GM18873 (cell line): Measurements from ENCODE around the gene CACNG1.
"Not testable (repeated sequence)": the region's sequence is repeated elsewhere in the genome, so short reads cannot be mapped to it uniquely, and the experiment has no call there.

Experiments
- ATAC-seq: cut with Tn5 transposase; IDR thresholded peaks from one replicate; pipeline ENCODE4 v1.9.1; 2021; ENCODE audit warnings: mild to moderate bottlenecking, moderate library complexity, moderate number of reproducible peaks; ENCODE audit not compliant: unreplicated experiment, low FRiP score

CACNG1 gene

DNA sequence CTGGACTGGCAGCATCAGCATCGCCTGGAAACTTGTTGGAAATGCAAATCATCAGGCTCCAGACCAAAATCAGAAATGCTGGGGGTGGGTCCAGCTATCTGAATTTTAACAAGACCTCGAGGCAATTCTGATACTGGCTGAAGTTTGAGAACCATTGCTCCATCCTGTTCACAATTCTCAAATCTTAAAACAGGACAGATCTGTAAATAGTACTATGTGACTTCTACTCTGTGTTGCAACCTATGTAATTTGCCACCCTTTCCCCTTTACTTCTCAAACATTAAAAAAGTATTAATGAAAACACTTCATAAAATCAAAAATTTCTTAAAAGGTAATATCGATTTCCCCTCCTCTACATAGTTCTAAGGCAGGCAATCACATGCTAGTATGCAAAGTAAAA, 28.5 kb downstream of the CACNG1 start:
- no peak for ATAC-seq

DNA sequence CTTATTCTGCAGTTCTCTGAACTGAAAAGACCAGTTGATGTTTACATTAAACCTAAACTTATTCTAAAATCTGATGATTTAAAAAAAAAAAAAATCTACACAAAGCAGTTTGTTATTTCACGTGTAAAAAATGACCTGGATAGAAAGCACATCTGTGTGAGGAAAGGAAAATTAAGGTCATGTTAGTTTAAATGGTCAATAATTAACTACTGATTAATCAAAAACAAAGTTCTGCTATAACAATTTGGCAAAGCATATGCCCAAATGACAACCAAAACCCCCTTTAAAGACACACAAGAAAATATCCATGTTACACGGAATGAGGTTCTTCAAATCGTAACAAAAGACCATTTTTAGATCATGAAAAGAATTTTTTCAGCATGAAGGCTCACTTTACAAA, 30.4 kb downstream of the CACNG1 start:
- no peak for ATAC-seq

GRCh38 chr17:67076290-67076689, 31.9 kb downstream of the CACNG1 start:
- no peak for ATAC-seq

- no peak for ATAC-seq
Observed at GRCh38 chr17:67078292-67078691, 33.9 kb downstream of the CACNG1 start.

DNA sequence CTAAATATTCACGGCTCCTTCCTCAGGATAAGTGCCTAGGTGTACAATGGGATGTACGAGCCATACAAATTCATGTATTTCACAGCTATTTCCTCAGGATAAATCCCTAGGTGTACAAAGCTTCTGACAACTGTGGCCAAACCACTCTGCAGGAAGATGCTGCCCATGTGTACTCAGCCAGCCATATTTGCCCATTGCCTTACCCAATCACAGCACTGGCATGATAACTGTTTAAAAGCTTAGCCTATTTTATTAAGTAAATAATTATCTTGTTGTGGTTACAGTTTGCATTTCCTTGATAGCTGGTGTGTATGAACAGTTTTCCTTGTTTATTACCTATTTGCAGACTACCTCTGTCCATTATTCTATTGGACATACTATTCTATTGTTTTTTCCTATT, 35.1 kb downstream of the CACNG1 start:
- ATAC-seq: no peak

DNA sequence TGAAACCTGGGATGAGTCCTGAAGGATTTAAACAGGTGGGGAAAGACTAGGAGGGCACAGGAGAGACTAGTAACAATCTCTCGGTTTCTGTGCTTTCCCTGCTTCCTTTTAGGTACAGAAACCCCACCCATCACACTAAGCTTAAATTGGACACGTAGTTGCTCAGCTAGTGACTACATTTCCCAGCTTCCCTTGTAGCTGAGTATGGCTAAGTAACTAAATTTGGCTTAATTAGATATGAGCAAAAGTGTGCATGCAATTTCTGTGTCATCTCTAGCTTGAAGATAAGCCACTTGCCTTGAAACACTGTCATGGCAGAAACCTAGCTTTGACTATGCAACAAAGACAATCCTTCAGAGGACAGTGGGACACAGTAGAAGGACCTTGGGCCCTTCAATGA, 36.5 kb downstream of the CACNG1 start:
- ATAC-seq: no peak

GRCh38 chr17:67082107-67082506, 37.8 kb downstream of the CACNG1 start:
- ATAC-seq: peak; percentile 56

DNA sequence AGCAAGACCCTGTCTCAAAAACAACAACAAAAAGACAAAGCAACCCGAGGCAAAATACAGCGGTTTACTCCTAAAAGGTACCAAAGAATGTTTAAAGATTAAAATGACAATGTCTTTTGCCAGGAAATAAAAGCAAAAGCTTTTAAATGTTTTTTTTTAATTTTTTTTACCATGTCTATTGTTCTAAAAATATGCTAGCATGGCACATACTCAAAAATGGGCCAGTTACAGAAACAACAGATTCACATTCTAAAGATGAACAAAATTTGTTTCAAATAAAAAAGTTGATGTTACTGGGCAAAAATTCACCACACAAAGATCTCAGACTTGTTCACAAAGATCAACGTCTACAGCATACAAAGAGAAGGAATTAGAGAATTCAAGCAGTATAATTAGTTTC, 41.1 kb downstream of the CACNG1 start:
- no peak for ATAC-seq

GRCh38 chr17:67088639-67089038, 44.3 kb downstream of the CACNG1 start:
- ATAC-seq: no peak

DNA sequence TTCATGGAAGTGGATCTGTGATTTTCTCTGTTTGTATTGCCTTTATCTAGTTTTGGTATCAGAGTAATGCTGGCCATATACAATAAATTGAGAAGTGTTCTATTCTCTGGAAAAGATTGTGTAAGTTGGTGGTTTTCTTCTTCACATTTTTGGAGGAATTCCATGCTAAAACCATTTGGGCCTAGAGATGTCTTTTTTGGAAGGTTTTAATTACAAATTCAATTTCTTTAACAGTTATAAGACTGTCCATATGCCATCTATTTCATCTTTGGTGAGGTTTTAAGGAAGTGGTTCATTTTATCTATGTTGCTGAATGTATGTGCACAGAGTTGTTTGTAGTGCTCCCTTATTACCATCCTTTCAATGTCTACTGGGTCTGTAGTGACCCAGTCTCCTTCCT, 46.0 kb downstream of the CACNG1 start:
- ATAC-seq: no peak

GRCh38 chr17:67092291-67092690, 47.9 kb downstream of the CACNG1 start:
- ATAC-seq: no peak

- ATAC-seq: not testable (repeated sequence)
Observed at GRCh38 chr17:67092710-67093109, 48.4 kb downstream of the CACNG1 start.

GRCh38 chr17:67093348-67093747, 49.0 kb downstream of the CACNG1 start:
- ATAC-seq: no peak

- ATAC-seq: not testable (repeated sequence)
Observed at GRCh38 chr17:67095291-67095690, 50.9 kb downstream of the CACNG1 start.

DNA sequence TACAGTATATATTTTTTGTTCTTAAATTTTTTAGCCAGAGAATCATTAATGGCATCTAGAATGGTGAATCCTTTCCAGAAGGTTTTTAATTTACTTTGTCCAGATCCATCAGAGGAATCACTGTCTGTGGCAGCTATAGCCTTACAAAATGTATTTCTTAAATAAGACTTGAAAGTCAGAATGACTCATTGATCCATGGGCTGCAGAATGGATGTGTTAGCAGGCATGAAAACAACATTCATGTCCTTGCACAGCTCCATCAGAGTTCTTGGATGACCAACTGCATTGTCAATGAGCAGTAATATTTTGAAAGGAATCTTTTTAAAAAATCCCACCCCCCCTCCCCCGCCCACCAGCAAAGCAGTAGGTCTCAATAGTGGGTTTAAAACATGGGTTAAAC, 51.4 kb downstream of the CACNG1 start:
- no peak for ATAC-seq

DNA sequence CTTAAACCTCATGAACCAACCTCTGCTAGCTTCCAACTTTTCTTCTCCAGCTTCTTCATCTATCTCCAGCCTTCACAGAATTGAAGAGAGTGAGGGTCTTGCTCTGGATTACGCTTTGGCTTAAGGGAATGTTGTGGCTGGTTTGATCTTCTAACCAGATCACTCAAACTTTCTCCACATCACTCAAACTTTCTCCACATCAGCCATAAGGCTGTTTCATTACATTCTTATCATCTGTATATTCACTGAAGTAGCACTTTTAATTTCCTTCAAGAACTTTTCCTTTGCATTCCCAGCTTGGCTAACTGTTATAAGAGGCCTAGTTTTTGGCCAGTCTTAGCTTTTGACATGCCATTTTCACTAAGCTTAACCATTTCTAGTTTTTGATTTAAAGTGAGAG, 52.3 kb downstream of the CACNG1 start:
- no peak for ATAC-seq

DNA sequence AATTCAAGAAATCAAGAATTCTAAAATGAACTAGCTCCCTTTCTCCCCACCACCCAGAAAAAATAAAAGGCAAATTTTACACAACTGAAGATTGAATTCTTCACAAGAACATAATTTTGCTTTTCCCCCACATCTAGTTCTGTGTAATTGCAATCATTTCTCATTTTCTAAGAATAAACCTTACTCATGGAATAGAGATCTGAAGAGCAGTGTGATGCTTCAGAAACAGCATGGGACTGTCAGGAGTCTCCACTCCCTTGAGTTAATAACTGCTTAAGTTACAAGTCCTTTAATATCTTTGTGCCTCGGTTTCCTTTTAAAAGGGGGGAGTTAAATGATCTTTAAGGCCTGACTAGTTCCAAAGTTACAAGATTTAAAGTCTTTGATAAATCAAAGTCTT, 53.7 kb downstream of the CACNG1 start:
- ATAC-seq: no peak

GRCh38 chr17:67104641-67105040, 60.3 kb downstream of the CACNG1 start:
- ATAC-seq: not testable (repeated sequence)

DNA sequence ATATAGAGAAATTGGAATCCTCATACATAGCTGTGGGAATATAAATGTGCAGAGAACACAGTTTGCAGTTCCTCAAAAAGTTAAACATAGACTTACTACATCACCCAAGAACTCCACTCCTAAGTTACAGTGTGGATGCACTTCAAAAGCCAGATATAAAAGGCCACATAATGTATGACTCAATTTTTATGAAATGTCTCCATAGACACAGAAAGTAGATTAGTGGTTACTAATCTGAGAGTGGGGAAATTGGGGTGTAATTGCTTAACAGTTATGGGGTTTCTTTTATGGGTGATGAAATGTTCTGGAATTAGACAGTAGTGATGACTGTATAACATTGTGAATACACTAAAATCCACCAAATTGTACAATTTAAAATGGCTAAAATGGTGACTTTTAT, 60.9 kb downstream of the CACNG1 start:
- ATAC-seq: no peak
